Measurements from ENCODE around the gene NACC1.

The NACC1 gene

GRCh38 chr19:13089139-13089856 is 28.8 kb upstream of the NACC1 start:
- DNase-seq, result peak; percentile 32 to 35

- DNase-seq, result no peak
Observed at GRCh38 chr19:13089857-13090507, 28.1 kb upstream of the NACC1 start.

GRCh38 chr19:13090511-13091231 is 27.4 kb upstream of the NACC1 start:
- peak; percentile 80 to 85 for DNase-seq

- no peak for DNase-seq
Observed at GRCh38 chr19:13091400-13092157, 26.5 kb upstream of the NACC1 start.

- no peak for DNase-seq
Observed at GRCh38 chr19:13092158-13092543, 25.9 kb upstream of the NACC1 start.

- no peak for DNase-seq
Observed at GRCh38 chr19:13092606-13093235, 25.3 kb upstream of the NACC1 start.

GRCh38 chr19:13093407-13094105 is 24.5 kb upstream of the NACC1 start:
- peak; percentile 81 to 82 for DNase-seq

GRCh38 chr19:13094106-13094504 is 24.0 kb upstream of the NACC1 start:
- no peak for DNase-seq

- peak; percentile 21 to 50 for DNase-seq
Observed at GRCh38 chr19:13094771-13095392, 23.2 kb upstream of the NACC1 start.

- DNase-seq, result peak; percentile 24 to 44
Observed at GRCh38 chr19:13095393-13095784, 22.7 kb upstream of the NACC1 start.

- DNase-seq, result peak; percentile 70 to 89
Observed at GRCh38 chr19:13095934-13096927, 21.8 kb upstream of the NACC1 start.

GRCh38 chr19:13097033-13097462 is 21.0 kb upstream of the NACC1 start:
- peak; percentile 64 for DNase-seq

GRCh38 chr19:13097463-13098258 is 20.4 kb upstream of the NACC1 start:
- peak; percentile 87 to 96 for DNase-seq

GRCh38 chr19:13098277-13099072 is 19.6 kb upstream of the NACC1 start:
- DNase-seq, result peak; percentile 90

GRCh38 chr19:13099073-13099999 is 18.7 kb upstream of the NACC1 start:
- peak; percentile 82 to 85 for DNase-seq

GRCh38 chr19:13100031-13100588 is 18.0 kb upstream of the NACC1 start:
- DNase-seq, result peak; percentile 19 to 47
